WI38 (cell line): ENCODE results near the gene HPS4.

Experiments
- H3K4me3 ChIP-seq: 2 replicates; pipeline ENCODE4 v1.5.1; 2011; ENCODE audit warnings: low read depth, mild to moderate bottlenecking, control low read depth, low read length
- CTCF ChIP-seq: IDR thresholded peaks from 2 replicates; pipeline ENCODE4 v1.5.1; 2012; ENCODE audit warnings: low read depth, mild to moderate bottlenecking, control low read depth, low read length

HPS4 gene

GRCh38 chr22:26522592-26522991 lies 39.0 kb upstream of the HPS4 start:
- TF ChIP-seq CTCF, result no peak
- no peak overlapping the region for H3K4me3 ChIP-seq

- H3K4me3 ChIP-seq, result no peak overlapping the region
- no peak for TF ChIP-seq CTCF
Observed at GRCh38 chr22:26522012-26522411, 38.4 kb upstream of the HPS4 start.

GRCh38 chr22:26517429-26517828 lies 33.8 kb upstream of the HPS4 start:
- no peak overlapping the region for H3K4me3 ChIP-seq

DNA sequence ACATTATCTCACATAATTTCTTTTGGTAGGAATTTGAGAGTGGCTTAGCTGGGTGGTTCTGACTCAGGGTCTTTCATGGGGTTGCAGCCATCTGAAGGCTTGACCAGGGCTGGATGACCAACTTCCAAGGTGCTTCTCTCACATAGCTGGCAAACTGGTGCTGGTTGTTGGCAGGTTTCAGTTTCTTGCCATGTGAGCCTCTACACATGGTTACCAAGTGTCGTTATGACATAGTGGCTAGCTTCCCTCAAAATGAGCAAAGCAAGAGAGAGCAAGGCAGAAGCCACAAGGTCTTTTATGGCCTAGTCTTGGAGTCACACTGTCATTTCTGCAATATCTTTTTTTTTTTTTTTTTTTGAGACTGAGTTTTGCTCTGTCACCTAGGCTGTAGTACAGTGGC lies 32.9 kb upstream of the HPS4 start:
- no peak for TF ChIP-seq CTCF

More at GRCh38 chr22:26517429-26517828, 33.8 kb upstream of the HPS4 start:
- no peak for TF ChIP-seq CTCF

GRCh38 chr22:26515931-26516330 lies 32.3 kb upstream of the HPS4 start:
- no peak for TF ChIP-seq CTCF
- no peak overlapping the region for H3K4me3 ChIP-seq

More for the DNA sequence above, 32.9 kb upstream of the HPS4 start:
- no peak overlapping the region for H3K4me3 ChIP-seq

DNA sequence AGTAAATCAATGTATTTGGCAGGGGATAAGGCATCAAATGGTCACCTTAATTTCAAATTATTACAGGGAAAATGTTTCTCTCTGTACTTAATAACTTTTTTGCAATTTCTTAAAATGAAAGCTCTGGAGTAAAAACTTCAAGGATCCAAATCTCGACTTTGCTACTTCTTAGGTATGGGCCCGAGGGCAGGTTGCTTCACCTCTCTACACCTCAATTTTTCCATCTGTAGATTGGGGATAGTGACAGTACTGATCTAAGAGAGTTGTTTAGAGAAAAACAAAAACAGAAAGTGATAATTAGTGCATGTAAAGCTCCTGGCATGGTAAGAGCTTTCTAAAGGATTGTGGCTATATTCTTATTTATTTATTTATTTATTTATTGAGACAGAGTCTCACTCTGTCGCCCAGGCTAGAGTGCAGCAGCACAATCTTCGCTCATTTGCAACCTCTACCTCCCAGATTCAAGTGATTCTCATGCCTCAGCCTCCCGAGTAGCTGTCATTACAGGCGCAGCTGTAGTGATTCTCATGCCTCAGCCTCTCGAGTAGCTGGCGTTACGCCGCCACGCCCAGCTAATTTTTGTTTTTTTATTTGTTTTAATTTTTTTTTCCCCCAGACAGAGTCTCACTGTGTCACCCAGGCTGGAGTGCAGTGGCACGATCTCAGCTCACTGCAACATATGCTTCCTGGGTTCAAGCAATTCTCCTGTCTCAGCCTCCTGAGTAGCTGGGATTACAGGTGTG lies 31.0 kb upstream of the HPS4 start:
- H3K4me3 ChIP-seq, result no peak overlapping the region

More for the DNA sequence above, 31.0 kb upstream of the HPS4 start:
- no peak for TF ChIP-seq CTCF
